ENCODE results near the gene TTC32. TPM values are rescaled to one million over a fixed set of nuclear protein-coding genes. Genes with fewer than 3 reads are reported as not detected.

Gene TTC32
- total RNA-seq, 1 experiment from 2014 or later, result 9.9 TPM

- TF ChIP-seq ARID4B (CRISPR knock-in tag; IDR thresholded peaks at IDR 0.05; ENCODE audit: borderline replicate concordance) (no peak), USF1 (CRISPR knock-in tag; IDR thresholded peaks at IDR 0.05) (no peak), ETV6 (CRISPR knock-in tag; IDR thresholded peaks at IDR 0.05) (no peak)
These were observed 33.6 kb downstream of the TTC32 start (continued) for GRCh38 chr2:19868224-19868623.

GRCh38 chr2:19866771-19867170 is 35.0 kb downstream of the TTC32 start:
- Mint-ChIP-seq H3K4me3 (no peak overlapping the region), H3K27ac (no peak overlapping the region), H3K9me3 (no peaks in the 10 kb centered on the region), H3K36me3 (no peaks in the 10 kb centered on the region), H3K4me1 (peaks cover 15% of the 10 kb centered on the region; the same call in 1 of the 2 replicates), H3K27me3 (ENCODE audit: low read depth) (peaks cover 46% of the 10 kb centered on the region)
- DNase-seq (ENCODE audit: low spot score), result no peak
- CTCF ChIA-PET, result no interaction called here
- ATAC-seq, result no peak
- POLR2A ChIA-PET, result no interaction called here
- TF ChIP-seq NFE2L1 (CRISPR knock-in tag; IDR thresholded peaks at IDR 0.05) (no peak), RORB (CRISPR knock-in tag; IDR thresholded peaks at IDR 0.05) (no peak), GRHL2 (CRISPR knock-in tag; IDR thresholded peaks at IDR 0.05; ENCODE audit: insufficient replicate concordance, severe bottlenecking) (no peak), CTCF (IDR thresholded peaks at IDR 0.05) (no peak), ZNF138 (CRISPR knock-in tag; conservative IDR thresholded peaks at IDR 0.05) (no peak), E2F1 (CRISPR knock-in tag; IDR thresholded peaks at IDR 0.05) (no peak), CREB1 (CRISPR knock-in tag; IDR thresholded peaks at IDR 0.05) (no peak), ZNF121 (CRISPR knock-in tag; IDR thresholded peaks at IDR 0.05) (no peak), CDX4 (CRISPR knock-in tag; IDR thresholded peaks at IDR 0.05; ENCODE audit: borderline replicate concordance) (no peak), OVOL2 (CRISPR knock-in tag; IDR thresholded peaks at IDR 0.05; ENCODE audit: borderline replicate concordance) (no peak), ATF1 (CRISPR knock-in tag; IDR thresholded peaks at IDR 0.05) (no peak)

- Mint-ChIP-seq H3K27ac (no peak overlapping the region), H3K9me3 (no peaks in the 10 kb centered on the region), H3K4me1 (peaks cover 15% of the 10 kb centered on the region; the same call in 1 of the 2 replicates), H3K4me3 (no peak overlapping the region), H3K36me3 (no peaks in the 10 kb centered on the region), H3K27me3 (ENCODE audit: low read depth) (peaks cover 36% of the 10 kb centered on the region)
- POLR2A ChIA-PET, result interaction anchor here (0.7 kb wide), 1 partner anchor 135 kb away, joined by 3 read pairs; no protein-coding TSS in a partner anchor
- CTCF ChIA-PET, result interaction anchor here (1.0 to 3.2 kb wide), 2 partner anchors 118 to 161 kb away, joined by 3 to 14 read pairs; no protein-coding TSS in a partner anchor
- DNase-seq (ENCODE audit: low spot score) (no peak), ATAC-seq (no peak)
- TF ChIP-seq SOX15 (CRISPR knock-in tag; IDR thresholded peaks at IDR 0.05) (no peak), E2F4 (CRISPR knock-in tag; IDR thresholded peaks at IDR 0.05; ENCODE audit: borderline replicate concordance, low read depth) (no peak), ATF3 (CRISPR knock-in tag; conservative IDR thresholded peaks at IDR 0.05) (no peak), TEAD4 (CRISPR knock-in tag; IDR thresholded peaks at IDR 0.05) (no peak), NFE2L1 (CRISPR knock-in tag; IDR thresholded peaks at IDR 0.05) (no peak), TCF7 (CRISPR knock-in tag; IDR thresholded peaks at IDR 0.05; ENCODE audit: low read depth) (no peak), USF1 (CRISPR knock-in tag; IDR thresholded peaks at IDR 0.05) (no peak), MAX (CRISPR knock-in tag; IDR thresholded peaks at IDR 0.05) (no peak), ERG (CRISPR knock-in tag; IDR thresholded peaks at IDR 0.05) (no peak)
These were observed 36.6 kb downstream of the TTC32 start for GRCh38 chr2:19865151-19865550.
